Endothelial cell of umbilical vein (primary cell): ENCODE measurements around the gene AQP7. TPM values are rescaled to one million over a fixed set of nuclear protein-coding genes. Genes with fewer than 3 reads are reported as not detected.

Source experiments
- BruUV-seq: library from RNA; stranded (reverse); fragments of 400-500 nt; replicated peaks from 2 replicates; lab custom pipeline; 2021; lab: Mats Ljungman, UMichigan
- CTCF ChIA-PET: fragments of 300-600, 350-600 bp; sonication (Branson Sonifier 250); formaldehyde crosslinking; loops from one replicate; lab custom pipeline; 2021; ENCODE audit warnings: antibody characterized with exemption, inconsistent platforms; lab: Charles Lee
- POLR2A ChIA-PET: fragments of 300-600, 350-600 bp; sonication (Branson Sonifier 250); formaldehyde crosslinking; loops from one replicate; lab custom pipeline; 2021; ENCODE audit warnings: antibody characterized with exemption, inconsistent platforms; lab: Charles Lee
- DNase-seq: peaks from one replicate; pipeline ENCODE4 v3.0.0-alpha.2; 2011; ENCODE audit warnings: low read depth, low spot score
- FAIRE-seq: peaks from 2 replicates; lab custom pipeline; 2011; peaks lifted over from hg19 to GRCh38; lab: Jason Lieb, UNC
- H2AFZ ChIP-seq: 2 replicates; pipeline ENCODE4 v1.6.0; 2012; ENCODE audit warnings: low read depth, low read length, control low read depth, inconsistent platforms
- H3K27ac ChIP-seq: 2 replicates; pipeline ENCODE4 v1.5.1; 2011; ENCODE audit warnings: low read depth, mild to moderate bottlenecking, control low read depth, low read length, moderate library complexity; ENCODE audit not compliant: insufficient read depth
- H3K27me3 ChIP-seq, 2 experiments: 2 replicates each; pipeline versions ENCODE4 v1.6.0 to v1.6.1; 2011; ENCODE audit warnings: low read length in 2 of 2, mixed read lengths in 1 of 2; ENCODE audit not compliant: control insufficient read depth in 2 of 2, insufficient read depth in 2 of 2
- H3K36me3 ChIP-seq, 2 experiments: 2 replicates in 1 of 2; 3 replicates in 1 of 2; pipeline ENCODE4 v1.5.1; 2011; ENCODE audit warnings: low read length in 2 of 2, mild to moderate bottlenecking in 1 of 2, moderate library complexity in 1 of 2; ENCODE audit not compliant: control insufficient read depth in 2 of 2, insufficient read depth in 2 of 2; ENCODE audit errors: extremely low read depth in 1 of 2
- H3K4me1 ChIP-seq: 3 replicates; pipeline ENCODE4 v1.5.1; 2011; ENCODE audit warnings: mild to moderate bottlenecking, low read length; ENCODE audit not compliant: control insufficient read depth, insufficient read depth; ENCODE audit errors: extremely low read depth
- H3K4me2 ChIP-seq: 2 replicates; pipeline ENCODE4 v1.6.1; 2011; ENCODE audit warnings: low read length, control low read depth, mixed read lengths; ENCODE audit not compliant: insufficient read depth
- H3K4me3 ChIP-seq, 3 experiments: fragments of 200-600 bp in 1 of 3; sonication (generic), shearing (Covaris generic) in 1 of 3; replicated peaks in 1 of 3; 2 replicates each; pipeline ENCODE4 v1.5.1; 2011 to 2016; ENCODE audit warnings: control low read depth in 3 of 3, low read length in 3 of 3, mild to moderate bottlenecking in 2 of 3, inconsistent platforms in 1 of 3, low read depth in 1 of 3, moderate library complexity in 1 of 3; ENCODE audit not compliant: insufficient read depth in 1 of 3
- H3K79me2 ChIP-seq: 2 replicates; pipeline ENCODE4 v1.6.0; 2012; ENCODE audit warnings: low read length, inconsistent platforms; ENCODE audit not compliant: control insufficient read depth, insufficient read depth
- H3K9ac ChIP-seq: replicated peaks from 2 replicates; pipeline ENCODE3; 2011; ENCODE audit warnings: low read length, control low read depth; ENCODE audit not compliant: insufficient read depth; ENCODE audit errors: extremely low read depth
- H3K9me1 ChIP-seq: replicated peaks from 3 replicates; pipeline ENCODE4 v1.6.0; 2011; ENCODE audit warnings: mild to moderate bottlenecking, low read length; ENCODE audit not compliant: control insufficient read depth, insufficient read depth; ENCODE audit errors: extremely low read depth
- H3K9me3 ChIP-seq: replicated peaks from 2 replicates; pipeline ENCODE4 v1.5.1; 2012; ENCODE audit warnings: low read length, inconsistent platforms; ENCODE audit not compliant: control insufficient read depth, insufficient read depth
- H4K20me1 ChIP-seq: replicated peaks from 2 replicates; pipeline ENCODE3; 2011; ENCODE audit warnings: mild to moderate bottlenecking, low read length; ENCODE audit not compliant: control insufficient read depth, insufficient read depth; ENCODE audit errors: extremely low read depth
- CTCF ChIP-seq, 2 donors: IDR thresholded peaks; 1 replicate in 1 of 2; 2 replicates in 1 of 2; pipeline ENCODE4 v1.5.1; 2011; ENCODE audit warnings: low read length in 2 of 2, mild to moderate bottlenecking in 2 of 2, moderate library complexity in 2 of 2, control low read depth in 1 of 2, inconsistent platforms in 1 of 2, low read depth in 1 of 2; ENCODE audit not compliant: insufficient read depth in 1 of 2; ENCODE audit errors: extremely low read depth in 1 of 2
- EZH2 ChIP-seq: IDR thresholded peaks from 2 replicates; pipeline ENCODE4 v1.6.1; 2012; ENCODE audit warnings: borderline replicate concordance, low read depth, mild to moderate bottlenecking, moderate library complexity, low read length, inconsistent platforms; ENCODE audit not compliant: severe bottlenecking
- FOS ChIP-seq: IDR thresholded peaks from 2 replicates; pipeline ENCODE4 v1.6.1; 2011; ENCODE audit warnings: mild to moderate bottlenecking, low read length, moderate library complexity, borderline replicate concordance; ENCODE audit not compliant: insufficient read depth
- JUN ChIP-seq: IDR thresholded peaks from 2 replicates; pipeline ENCODE4 v1.6.1; 2011; ENCODE audit warnings: borderline replicate concordance, low read depth; ENCODE audit not compliant: insufficient read length, insufficient read depth
- MAX ChIP-seq: IDR thresholded peaks from 2 replicates; pipeline ENCODE4 v1.6.1; 2011; ENCODE audit not compliant: insufficient read depth, insufficient read length
- MYC ChIP-seq: IDR thresholded peaks from one replicate; pipeline ENCODE4 v1.6.1; 2011; ENCODE audit warnings: mild to moderate bottlenecking, low read depth, low read length
- POLR2A ChIP-seq: IDR thresholded peaks from 2 replicates; pipeline ENCODE4 v1.6.1; 2012; ENCODE audit warnings: low read depth, mild to moderate bottlenecking, control low read depth, low read length
- POLR2AphosphoS5 ChIP-seq: IDR thresholded peaks from 2 replicates; pipeline ENCODE4 v1.6.1; 2012; ENCODE audit warnings: low read depth, mild to moderate bottlenecking, control low read depth, low read length, moderate library complexity; ENCODE audit not compliant: insufficient read depth
- dilution Hi-C: fragments of 300-500 bp; cut with MboI; formaldehyde crosslinking; loops from one replicate; pipeline ENCODE4 v1.15.0; 2019; ENCODE audit warnings: low sequenced_read_pairs; ENCODE audit not compliant: extremely low pct_ligation_motif_present
- intact Hi-C: fragments of 100-400 bp; cut with micrococcal nuclease; formaldehyde crosslinking; loops from one replicate; pipeline ENCODE4 v1.10.0; 2022
- polyA plus RNA-seq, 4 experiments: library from polyadenylated mRNA; depleted of rRNA in 3 of 4; stranded (reverse) in 3 of 4; unstranded in 1 of 4; fragments of >200 nt; gene quantifications; 2 replicates each; pipeline versions ENCODE4 v1.2.1 to v1.2.3, GENCODE V29; 2011 to 2012; ENCODE audit warnings: missing spikeins in 1 of 4
- total RNA-seq: library from RNA; stranded (reverse); gene quantifications from 2 replicates; pipeline ENCODE4 v1.2.3, GENCODE V29; 2021

The AQP7 gene
- total and polyA plus RNA-seq, 2 donors (not counting 3 experiments of a cell fraction or from before 2014, with no cell fraction given): 3.7 TPM; not detected in 1

DNA sequence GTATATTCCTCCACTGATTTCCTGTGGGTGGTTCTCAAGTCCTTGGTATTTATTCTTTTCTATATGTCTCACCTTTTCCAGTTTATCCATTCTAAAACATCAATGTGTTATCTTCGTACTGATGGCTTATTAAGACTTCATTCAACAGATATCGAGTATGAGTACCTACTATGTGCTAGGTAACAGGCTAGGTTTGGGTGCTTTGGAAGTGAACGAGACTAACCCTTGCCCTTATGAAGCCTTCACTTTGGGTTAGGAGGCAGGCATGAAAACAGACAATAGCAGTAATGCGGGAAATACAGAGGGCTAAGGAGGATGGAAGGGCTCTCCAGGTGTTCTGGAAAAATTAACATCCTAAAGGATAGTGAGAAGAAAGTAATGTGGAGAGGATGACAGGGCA lies 53.4 kb downstream of the AQP7 start:
- ChIA-PET POLR2A (no interaction called here), CTCF (no interaction called here)
- TF ChIP-seq MYC (no peak), MAX (no peak), CTCF (IDR thresholded peaks at IDR 0.05; ENCODE audit: extremely low read depth in 1 of 2, insufficient read depth in 1 of 2, low read depth in 1 of 2, low read length in 2 of 2) (no peak), FOS (no peak), POLR2A (no peak), POLR2AphosphoS5 (no peak), JUN (no peak), EZH2 (no peak)
- Histone ChIP-seq H3K4me2 (no peak overlapping the region), H3K9me1 (no peaks in the 10 kb centered on the region), H2AFZ (no peak overlapping the region), H3K27me3 (no peaks in the 10 kb centered on the region), H3K4me1 (no peaks in the 10 kb centered on the region), H3K9ac (no peak overlapping the region), H3K79me2 (no peaks in the 10 kb centered on the region), H3K36me3 (peaks cover 7 to 11% of the 10 kb centered on the region in 2 experiments), H4K20me1 (no peaks in the 10 kb centered on the region), H3K27ac (no peak overlapping the region), H3K4me3 (no peak overlapping the region), H3K9me3 (no peaks in the 10 kb centered on the region)
- FAIRE-seq (no peak), DNase-seq (no peak)
- intact Hi-C loops: no loop called here
- no TSS peak for BruUV-seq
- dilution Hi-C loops: no loop called here
